Heart right ventricle (tissue), 16 donors: ENCODE measurements around the gene NOMO2. TPM values are rescaled to one million over a fixed set of nuclear protein-coding genes. Genes with fewer than 3 reads are reported as not detected.
"Not testable (repeated sequence)": the region's sequence is repeated elsewhere in the genome, so short reads cannot be mapped to it uniquely, and the experiment has no call there.

Experiments used
- ATAC-seq, 8 donors: fragments of 200-7000 bp; cut with Tn5 transposase; one replicate each; pipeline ENCODE4 v1.9.1; 2020; ENCODE audit warnings: mild to moderate bottlenecking in 8 of 8, moderate library complexity in 8 of 8, moderate number of reproducible peaks in 1 of 8
- DNase-seq, 2 donors: peaks; one replicate each; pipeline ENCODE4 v3.0.0-alpha.2; 2020
- H3K27ac ChIP-seq, 10 donors: fragments of 200-600 bp; sonication (generic) in 2 of 10; one replicate each; pipeline versions ENCODE4 v1.5.0 to v1.8.0; 2020 to 2022; ENCODE audit warnings: mild to moderate bottlenecking in 3 of 10
- H3K27me3 ChIP-seq, 7 donors: fragments of 200-600 bp; one replicate each; pipeline ENCODE4 v1.8.0; 2021 to 2022; ENCODE audit warnings: mild to moderate bottlenecking in 2 of 7
- H3K36me3 ChIP-seq, 9 donors: fragments of 200-600 bp; sonication (generic) in 1 of 9; one replicate each; pipeline versions ENCODE4 v1.5.0 to v1.8.0; 2020 to 2022; ENCODE audit warnings: mild to moderate bottlenecking in 2 of 9
- H3K4me1 ChIP-seq, 9 donors: fragments of 200-600 bp; sonication (generic) in 1 of 9; one replicate each; pipeline versions ENCODE4 v1.5.0 to v1.8.0; 2020 to 2022; ENCODE audit warnings: mild to moderate bottlenecking in 4 of 9
- H3K4me3 ChIP-seq, 10 donors: fragments of 200-600 bp; sonication (generic) in 2 of 10; one replicate each; pipeline versions ENCODE4 v1.5.0 to v1.8.0; 2020 to 2022; ENCODE audit warnings: mild to moderate bottlenecking in 7 of 10, moderate library complexity in 2 of 10
- H3K9me3 ChIP-seq, 11 donors: fragments of 200-600 bp in 10 of 11; sonication (generic) in 2 of 11; one replicate each; pipeline versions ENCODE4 v1.5.0 to v1.8.0; 2013 to 2022; ENCODE audit warnings: mild to moderate bottlenecking in 2 of 11, control low read depth in 1 of 11, moderate library complexity in 1 of 11
- CTCF ChIP-seq, 9 donors: fragments of 200-600 bp; sonication (generic) in 2 of 9; IDR thresholded peaks; one replicate each; pipeline versions ENCODE4 v1.5.0 to v1.8.0; 2021 to 2022; ENCODE audit warnings: antibody characterized with exemption in 9 of 9, mild to moderate bottlenecking in 5 of 9, moderate library complexity in 1 of 9
- WGBS, 2 donors: extraction: QIAGEN DNeasy Blood & Tissue Kit; methylation state at CpG; one replicate each; pipeline ENCODE4 v1.1.7; 2013; ENCODE audit warnings: inconsistent platforms in 1 of 2; 5-methylcytosine and 5-hydroxymethylcytosine counted together
- intact Hi-C, 10 donors: fragments of 100-400 bp; cut with DNase I; formaldehyde crosslinking; loops; one replicate each; pipeline versions ENCODE4 v1.11.1 to v1.14.2; 2022
- polyA plus RNA-seq, 2 donors: library from polyadenylated mRNA; stranded (reverse); fragments of 200-250 nt; gene quantifications; one replicate each; pipeline ENCODE4 v1.2.3, GENCODE V29; 2013
- total RNA-seq, 10 donors: library from RNA; stranded (reverse); fragmentation: NEBNext Ultra II Directional in 3 of 10; extraction: Animal tissue kit (Norgen Biotek cat#: 25700) in 3 of 10; gene quantifications; one replicate each; pipeline versions ENCODE4 v1.2.1 to v1.2.4, GENCODE V29; 2021 to 2023
- donor health status: Arrhythmogenic right ventricular cardiomyopathy.
- donor health status: ischemic (EF 13 %, LVEDD 7.1; RV severe dilation, severe dysfunction).
- donor health status: healthy with polysubstance abuse.
- donor health status: DM: no; HTN: yes; CAD: no.
- donor health status: DM: no; HTN: no; CAD: no.
- donor health status: ischemic (EF 25% LVEDD 6.9; RV normal size, moderate dysfunction).
- donor health status: ischemic (EF 25% LVEDD 5.7; RV mildly dilated, moderate dysfunction).
- donor health status: healthy.
- donor health status: DM: yes; HTN: yes; CAD: no.
- donor health status: Ischemic cardiomyopathy.
- donor health status: ischemic (EF 35%, LVEDD 5.7; RV mildly dilated, moderate dysfunction).
- donor health status: nonischemic (EF 11% LVEDD 7.7; RV severe dilation, severe dysfunction).
- donor health status: DM: yes; HTN: yes; CAD: no.
- donor health status: PGD.
- donor health status: ischemic (EF 29% LVEDD 5.4; RV normal size, mild dysfunction).
- donor health status: nonischemic (EF 23%, LVEDD 6.1; RV moderate dilation, normal function).

Gene NOMO2
- total and polyA plus RNA-seq, 12 donors = 106 to 239 (median 175) TPM

- ATAC-seq, H3K27me3 ChIP-seq, DNase-seq, H3K9me3 ChIP-seq, H3K4me1 ChIP-seq, H3K4me3 ChIP-seq, intact Hi-C loops, H3K27ac ChIP-seq, H3K36me3 ChIP-seq: not testable (repeated sequence)
- WGBS, 2 donors = no CpG with 5 or more reads among the region's 5 CpGs
These were observed 20.0 kb downstream of the NOMO2 start for GRCh38 chr16:18541912-18542311.

GRCh38 chr16:18537004-18537403 lies 24.9 kb downstream of the NOMO2 start:
- peak in 7 of 9 donors; percentile 16 to 42 (median 29) for TF ChIP-seq CTCF (IDR thresholded peaks at IDR 0.05)
- whole genome bisulfite sequencing, 2 donors = 56 to 79% methylated on average over 2 of the region's 3 CpGs
- peaks cover 0 to 24% (median 0%) of the 10 kb centered on the region in 9 donors for H3K36me3 ChIP-seq
- H3K9me3 ChIP-seq, H3K27me3 ChIP-seq, H3K4me3 ChIP-seq, DNase-seq, H3K27ac ChIP-seq, H3K4me1 ChIP-seq, intact Hi-C loops: not testable (repeated sequence)
- ATAC-seq = peak in 1 of 8 donors; percentile 20

- 58 to 60% methylated on average over 14 to 15 of the region's 15 CpGs for WGBS, 2 donors
- peak; percentile 23 to 49 for DNase-seq
- Histone ChIP-seq H3K36me3 (peaks cover 0 to 29% (median 0%) of the 10 kb centered on the region in 9 donors), H3K27ac (peak overlapping the region in 6 of 10 donors; percentile 22 to 62 (median 39))
- H3K27me3 ChIP-seq, H3K9me3 ChIP-seq, H3K4me1 ChIP-seq, H3K4me3 ChIP-seq, intact Hi-C loops: not testable (repeated sequence)
- peak; percentile 79 to 97 (median 93) for ATAC-seq
These were observed 26.3 kb downstream of the NOMO2 start for GRCh38 chr16:18535519-18536168.

- intact Hi-C loops = not testable (repeated sequence)
- 80 to 100% methylated on average over 1 of the region's 4 CpGs for WGBS, 2 donors
These were observed 27.6 kb downstream of the NOMO2 start for GRCh38 chr16:18534308-18534707.

GRCh38 chr16:18531323-18531722 lies 30.6 kb downstream of the NOMO2 start:
- H3K36me3 ChIP-seq = peaks cover 0 to 31% (median 6%) of the 10 kb centered on the region in 9 donors
- ATAC-seq, H3K4me3 ChIP-seq, H3K27ac ChIP-seq, H3K9me3 ChIP-seq, DNase-seq, H3K27me3 ChIP-seq, intact Hi-C loops, H3K4me1 ChIP-seq: not testable (repeated sequence)
- WGBS, 2 donors = 79 to 84% methylated on average over 4 to 6 of the region's 10 CpGs

More at GRCh38 chr16:18534308-18534707, 27.6 kb downstream of the NOMO2 start:
- peaks cover 0 to 26% (median 0%) of the 10 kb centered on the region in 9 donors for H3K36me3 ChIP-seq
- H3K27ac ChIP-seq, H3K27me3 ChIP-seq, H3K4me1 ChIP-seq, DNase-seq, H3K4me3 ChIP-seq, H3K9me3 ChIP-seq: not testable (repeated sequence)
- peak; percentile 59 to 87 (median 70) for ATAC-seq

GRCh38 chr16:18530329-18530728 lies 31.6 kb downstream of the NOMO2 start:
- H3K4me1 ChIP-seq, H3K9me3 ChIP-seq, H3K4me3 ChIP-seq, DNase-seq, intact Hi-C loops, ATAC-seq, H3K27me3 ChIP-seq, H3K27ac ChIP-seq: not testable (repeated sequence)
- H3K36me3 ChIP-seq = peaks cover 0 to 26% (median 6%) of the 10 kb centered on the region in 9 donors
- WGBS, 2 donors = 93 to 94% methylated on average over 2 of the region's 3 CpGs

- intact Hi-C loops, ATAC-seq: not testable (repeated sequence)
These were observed 35.4 kb downstream of the NOMO2 start for GRCh38 chr16:18526547-18526946.

GRCh38 chr16:18525882-18526482 lies 35.9 kb downstream of the NOMO2 start:
- H3K27ac ChIP-seq, ATAC-seq, H3K9me3 ChIP-seq, intact Hi-C loops, H3K27me3 ChIP-seq, DNase-seq, H3K4me1 ChIP-seq, H3K4me3 ChIP-seq: not testable (repeated sequence)
- peaks cover 0 to 19% (median 6%) of the 10 kb centered on the region in 9 donors for H3K36me3 ChIP-seq
- WGBS, 2 donors = 97 to 100% methylated on average over 7 to 8 of the region's 8 CpGs

More at GRCh38 chr16:18526547-18526946, 35.4 kb downstream of the NOMO2 start:
- peaks cover 0 to 23% (median 6%) of the 10 kb centered on the region in 9 donors for H3K36me3 ChIP-seq
- H3K4me3 ChIP-seq, H3K27ac ChIP-seq, DNase-seq, H3K27me3 ChIP-seq, H3K9me3 ChIP-seq, H3K4me1 ChIP-seq: not testable (repeated sequence)
- WGBS, 2 donors = 95 to 96% methylated on average over 2 of the region's 4 CpGs

GRCh38 chr16:18522637-18523036 lies 39.3 kb downstream of the NOMO2 start:
- H3K36me3 ChIP-seq, DNase-seq, H3K27ac ChIP-seq, H3K4me3 ChIP-seq, H3K27me3 ChIP-seq, intact Hi-C loops, H3K4me1 ChIP-seq, H3K9me3 ChIP-seq: not testable (repeated sequence)
- no CpG with 5 or more reads among the region's 9 CpGs for WGBS, 2 donors
- peak in 2 of 8 donors; percentile 16 to 20 for ATAC-seq

GRCh38 chr16:18521445-18522181 lies 40.3 kb downstream of the NOMO2 start:
- intact Hi-C loops, H3K27me3 ChIP-seq, H3K27ac ChIP-seq, H3K4me3 ChIP-seq, DNase-seq, H3K36me3 ChIP-seq, H3K4me1 ChIP-seq, H3K9me3 ChIP-seq: not testable (repeated sequence)
- WGBS, 2 donors = no CpG with 5 or more reads among the region's 15 CpGs
- peak in 7 of 8 donors; percentile 52 to 84 (median 61) for ATAC-seq
